H9 (cell line): ENCODE data around the gene KCNJ1. TPM values are rescaled to one million over a fixed set of nuclear protein-coding genes. Genes with fewer than 3 reads are reported as not detected.

Experiments used
- DNase-seq: peaks from one replicate; pipeline ENCODE4 v3.0.0-alpha.2; 2017
- H2AFZ ChIP-seq: one replicate; pipeline ENCODE4 v1.6.1; 2013; ENCODE audit warnings: mild to moderate bottlenecking, low read length, control low read depth, moderate library complexity
- H2AK5ac ChIP-seq: 2 replicates; pipeline ENCODE4 v1.6.1; 2013; ENCODE audit warnings: low read length, control low read depth, mixed read lengths; ENCODE audit not compliant: insufficient read length
- H2BK120ac ChIP-seq: one replicate; pipeline ENCODE4 v1.6.1; 2013; ENCODE audit warnings: low read depth, mild to moderate bottlenecking, low read length, control low read depth, inconsistent platforms; ENCODE audit not compliant: poor library complexity, severe bottlenecking
- H2BK12ac ChIP-seq: 2 replicates; pipeline ENCODE4 v1.6.1; 2013; ENCODE audit warnings: low read length, control low read depth, mixed read lengths, low read depth; ENCODE audit not compliant: insufficient read length
- H2BK15ac ChIP-seq: 2 replicates; pipeline ENCODE4 v1.6.1; 2013; ENCODE audit warnings: low read depth, low read length, control low read depth
- H2BK20ac ChIP-seq: one replicate; pipeline ENCODE4 v1.6.1; 2013; ENCODE audit warnings: low read depth, mild to moderate bottlenecking, low read length, control low read depth, inconsistent platforms; ENCODE audit not compliant: poor library complexity, severe bottlenecking
- H2BK5ac ChIP-seq: 2 replicates; pipeline ENCODE4 v1.6.1; 2013; ENCODE audit warnings: low read length, control low read depth, mixed read lengths; ENCODE audit not compliant: insufficient read length
- H3K14ac ChIP-seq: 2 replicates; pipeline ENCODE4 v1.6.1; 2013; ENCODE audit warnings: low read length, control low read depth; ENCODE audit not compliant: insufficient read depth
- H3K18ac ChIP-seq: 2 replicates; pipeline ENCODE4 v1.6.1; 2013; ENCODE audit warnings: low read depth, mild to moderate bottlenecking, mixed read lengths, low read length, control low read depth; ENCODE audit not compliant: insufficient read length
- H3K23ac ChIP-seq: 2 replicates; pipeline ENCODE4 v1.6.1; 2013; ENCODE audit warnings: low read length, control low read depth, mixed read lengths, low read depth; ENCODE audit not compliant: insufficient read length
- H3K23me2 ChIP-seq: 2 replicates; pipeline ENCODE4 v1.6.1; 2013; ENCODE audit warnings: low read depth, mild to moderate bottlenecking, mixed read lengths, low read length, control low read depth; ENCODE audit not compliant: insufficient read length, poor library complexity, severe bottlenecking
- H3K27ac ChIP-seq: 2 replicates; pipeline ENCODE4 v1.5.1; 2013; ENCODE audit warnings: low read length, control low read depth, mixed read lengths, low read depth; ENCODE audit not compliant: insufficient read length
- H3K27me3 ChIP-seq: 2 replicates; pipeline ENCODE4 v1.6.1; 2013; ENCODE audit warnings: low read length, control low read depth, inconsistent platforms; ENCODE audit not compliant: insufficient read depth
- H3K4ac ChIP-seq: 2 replicates; pipeline ENCODE4 v1.6.1; 2013; ENCODE audit warnings: low read depth, mild to moderate bottlenecking, control low read depth, inconsistent platforms, low read length, moderate library complexity
- H3K4me1 ChIP-seq: 2 replicates; pipeline ENCODE4 v1.6.1; 2013; ENCODE audit warnings: low read length, control low read depth, inconsistent platforms; ENCODE audit not compliant: insufficient read depth
- H3K4me2 ChIP-seq: 2 replicates; pipeline ENCODE4 v1.6.1; 2013; ENCODE audit warnings: low read length, control low read depth, mixed read lengths; ENCODE audit not compliant: insufficient read length, insufficient read depth
- H3K56ac ChIP-seq: 2 replicates; pipeline ENCODE4 v1.6.1; 2013; ENCODE audit warnings: low read depth, mild to moderate bottlenecking, mixed read lengths, low read length, control low read depth; ENCODE audit not compliant: insufficient read length
- H3K79me1 ChIP-seq: 2 replicates; pipeline ENCODE4 v1.6.1; 2013; ENCODE audit warnings: low read depth, mild to moderate bottlenecking, moderate library complexity, low read length, control low read depth, inconsistent platforms; ENCODE audit not compliant: insufficient read depth, poor library complexity, severe bottlenecking
- H3K79me2 ChIP-seq: 2 replicates; pipeline ENCODE4 v1.6.1; 2013; ENCODE audit warnings: low read length, control low read depth, inconsistent platforms; ENCODE audit not compliant: insufficient read depth
- H3K9ac ChIP-seq: 2 replicates; pipeline ENCODE4 v1.6.1; 2013; ENCODE audit warnings: low read length, control low read depth, mixed read lengths; ENCODE audit not compliant: insufficient read length; ENCODE audit errors: extremely low read depth
- H3K9me3 ChIP-seq: one replicate; pipeline ENCODE4 v1.6.1; 2013; ENCODE audit warnings: low read depth, low read length, inconsistent platforms; ENCODE audit not compliant: control insufficient read depth
- H3T11ph ChIP-seq: one replicate; pipeline ENCODE4 v1.6.1; 2013; ENCODE audit warnings: mild to moderate bottlenecking, low read length, control low read depth, inconsistent platforms
- H4K20me1 ChIP-seq: one replicate; pipeline ENCODE4 v1.6.1; 2013; ENCODE audit not compliant: control insufficient read depth, insufficient read length, insufficient read depth
- H4K5ac ChIP-seq: 2 replicates; pipeline ENCODE4 v1.6.1; 2013; ENCODE audit warnings: low read depth, mild to moderate bottlenecking, mixed read lengths, low read length, control low read depth; ENCODE audit not compliant: insufficient read length
- H4K8ac ChIP-seq: replicated peaks from 2 replicates; pipeline ENCODE4 v1.6.1; 2013; ENCODE audit warnings: low read length, control low read depth, mixed read lengths, low read depth; ENCODE audit not compliant: insufficient read length
- H4K91ac ChIP-seq: 2 replicates; pipeline ENCODE4 v1.6.1; 2013; ENCODE audit warnings: low read depth, mild to moderate bottlenecking, moderate library complexity, mixed read lengths, low read length, control low read depth; ENCODE audit not compliant: insufficient read length
- H3K27ac Mint-ChIP-seq, 3 experiments: 2 replicates in 2 of 3; 3 replicates in 1 of 3; pipeline ENCODE4 v1.8.0; 2020 to 2021; ENCODE audit warnings: mixed read lengths in 3 of 3, mild to moderate bottlenecking in 1 of 3, moderate library complexity in 1 of 3
- H3K27me3 Mint-ChIP-seq: 2 replicates; pipeline ENCODE4 v1.8.0; 2021; ENCODE audit warnings: low read depth, mild to moderate bottlenecking, moderate library complexity, mixed read lengths
- H3K36me3 Mint-ChIP-seq, 3 experiments: 2 replicates in 2 of 3; 3 replicates in 1 of 3; pipeline ENCODE4 v1.8.0; 2020 to 2021; ENCODE audit warnings: low read depth in 3 of 3, mixed read lengths in 3 of 3; ENCODE audit not compliant: insufficient read depth in 1 of 3
- H3K4me1 Mint-ChIP-seq, 2 experiments: 2 replicates each; pipeline ENCODE4 v1.8.0; 2020; ENCODE audit warnings: mixed read lengths in 2 of 2
- H3K4me3 Mint-ChIP-seq, 2 experiments: 2 replicates in 1 of 2; 3 replicates in 1 of 2; pipeline ENCODE4 v1.8.0; 2020 to 2021; ENCODE audit warnings: mild to moderate bottlenecking in 2 of 2, mixed read lengths in 2 of 2, moderate library complexity in 1 of 2
- H3K9me3 Mint-ChIP-seq, 2 experiments: 2 replicates in 1 of 2; 3 replicates in 1 of 2; pipeline ENCODE4 v1.8.0; 2020; ENCODE audit warnings: mild to moderate bottlenecking in 2 of 2, mixed read lengths in 2 of 2, moderate library complexity in 1 of 2
- WGBS: extraction: QIAGEN DNeasy Blood & Tissue Kit; methylation state at CpG from one replicate; pipeline ENCODE4 v1.1.7; 2013; ENCODE audit warnings: missing lambda C conversion rate, low lambda C conversion rate, mixed read lengths; ENCODE audit not compliant: insufficient read length; ENCODE audit errors: extremely low coverage; 5-methylcytosine and 5-hydroxymethylcytosine counted together
- total RNA-seq: library from RNA; stranded (reverse); gene quantifications from 2 replicates; pipeline ENCODE4 v1.2.1, GENCODE V29; 2021
- TF ChIP-seq, protein P1 (sequence below): fragments of 200-600 bp; sonication (generic); conservative IDR thresholded peaks from 3 replicates; pipeline ENCODE4 v1.8.0; 2021; ENCODE audit warnings: antibody characterized with exemption, mild to moderate bottlenecking

Gene KCNJ1
- total RNA-seq, 1 experiment from 2014 or later: not detected

DNA sequence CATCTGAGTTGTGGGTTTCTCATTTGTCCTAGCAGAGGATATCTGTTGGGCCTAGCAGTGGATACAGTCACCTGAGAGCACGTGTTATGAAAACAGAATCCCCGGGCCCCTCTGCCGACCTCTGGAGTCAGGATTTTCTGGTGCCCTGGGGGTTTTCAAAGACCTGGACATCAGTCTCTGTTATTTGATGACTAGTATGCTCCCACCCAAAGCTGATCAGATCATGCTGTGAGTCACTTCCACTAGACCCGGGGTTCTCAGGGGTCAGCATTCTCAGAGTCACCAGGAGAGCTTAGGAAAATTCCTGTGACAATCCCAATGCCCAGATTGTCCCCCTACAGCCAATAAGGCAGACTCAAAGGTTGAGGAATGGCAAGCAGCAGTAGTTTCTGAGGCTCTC is 38.7 kb downstream of the KCNJ1 start:
- no peak overlapping the region for H4K5ac ChIP-seq
- WGBS: no CpG with 5 or more reads among the region's 4 CpGs
- no peak overlapping the region for H3K27ac ChIP-seq
- H3K9me3 ChIP-seq: no peaks in the 10 kb centered on the region
- no peaks in the 10 kb centered on the region; a peak in 1 of 5 replicates for H3K9me3 Mint-ChIP-seq
- H3K23me2 ChIP-seq: peaks cover 4% of the 10 kb centered on the region
- no peak overlapping the region for H2AFZ ChIP-seq
- H3K4me3 Mint-ChIP-seq: no peak overlapping the region
- no peaks in the 10 kb centered on the region for H3K79me2 ChIP-seq
- no peaks in the 10 kb centered on the region for H4K20me1 ChIP-seq
- no peak overlapping the region for H2BK15ac ChIP-seq
- H3T11ph ChIP-seq: no peak overlapping the region
- no peak overlapping the region for H4K91ac ChIP-seq
- H3K4me1 ChIP-seq: 0 out of 2 replicates have a peak, but pooled peaks cover 7% of the 10 kb centered on the region
- H3K27me3 Mint-ChIP-seq: peaks cover 4% of the 10 kb centered on the region; the same call in 1 of the 2 replicates
- no peak for DNase-seq
- H2BK20ac ChIP-seq: no peak overlapping the region
- no peak overlapping the region for H3K4me2 ChIP-seq
- H3K4ac ChIP-seq: no peak overlapping the region
- no peaks in the 10 kb centered on the region for H3K79me1 ChIP-seq
- no peaks in the 10 kb centered on the region for H3K27me3 ChIP-seq
- H3K27ac Mint-ChIP-seq: peak overlapping the region in 1 of 3 experiments; percentile 44; a peak in 1 of 7 replicates
- no peak overlapping the region for H3K23ac ChIP-seq
- peaks cover 21 to 39% of the 10 kb centered on the region in 2 experiments for H3K4me1 Mint-ChIP-seq
- no peak overlapping the region for H2BK120ac ChIP-seq
- no peak overlapping the region for H3K18ac ChIP-seq
- no peak overlapping the region for H4K8ac ChIP-seq
- H2AK5ac ChIP-seq: no peak overlapping the region
- H3K56ac ChIP-seq: no peak overlapping the region
- H3K9ac ChIP-seq: no peak overlapping the region
- TF ChIP-seq, protein P1, sequence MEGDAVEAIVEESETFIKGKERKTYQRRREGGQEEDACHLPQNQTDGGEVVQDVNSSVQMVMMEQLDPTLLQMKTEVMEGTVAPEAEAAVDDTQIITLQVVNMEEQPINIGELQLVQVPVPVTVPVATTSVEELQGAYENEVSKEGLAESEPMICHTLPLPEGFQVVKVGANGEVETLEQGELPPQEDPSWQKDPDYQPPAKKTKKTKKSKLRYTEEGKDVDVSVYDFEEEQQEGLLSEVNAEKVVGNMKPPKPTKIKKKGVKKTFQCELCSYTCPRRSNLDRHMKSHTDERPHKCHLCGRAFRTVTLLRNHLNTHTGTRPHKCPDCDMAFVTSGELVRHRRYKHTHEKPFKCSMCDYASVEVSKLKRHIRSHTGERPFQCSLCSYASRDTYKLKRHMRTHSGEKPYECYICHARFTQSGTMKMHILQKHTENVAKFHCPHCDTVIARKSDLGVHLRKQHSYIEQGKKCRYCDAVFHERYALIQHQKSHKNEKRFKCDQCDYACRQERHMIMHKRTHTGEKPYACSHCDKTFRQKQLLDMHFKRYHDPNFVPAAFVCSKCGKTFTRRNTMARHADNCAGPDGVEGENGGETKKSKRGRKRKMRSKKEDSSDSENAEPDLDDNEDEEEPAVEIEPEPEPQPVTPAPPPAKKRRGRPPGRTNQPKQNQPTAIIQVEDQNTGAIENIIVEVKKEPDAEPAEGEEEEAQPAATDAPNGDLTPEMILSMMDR: no peak
- no peak overlapping the region for H2BK12ac ChIP-seq
- H3K36me3 Mint-ChIP-seq: 0 out of 7 replicates have a peak, but pooled peaks cover 0 to 1% (median 0%) of the 10 kb centered on the region in 3 experiments
- H3K14ac ChIP-seq: no peak overlapping the region
- H2BK5ac ChIP-seq: no peak overlapping the region
